ENCODE measurements around the gene TBC1D22A.

Gene TBC1D22A

GRCh38 chr22:46902436-46902835, 140.0 kb downstream of the TBC1D22A start:
- intact Hi-C loops (cut with DNase I) = no loop called here

GRCh38 chr22:46902998-46903916, 140.8 kb downstream of the TBC1D22A start:
- peak in 3 of 42 donors; percentile 10 to 35 (median 18) for DNase-seq
- intact Hi-C loops (cut with DNase I) = no loop called here

More at GRCh38 chr22:46902436-46902835, 140.0 kb downstream of the TBC1D22A start:
- DNase-seq = peak in 3 of 42 donors; percentile 6 to 37 (median 10)

- intact Hi-C loops (cut with DNase I) = no loop called here
- peak in 2 of 42 donors; percentile 3 to 21 for DNase-seq
Measured at GRCh38 chr22:46905415-46905814, 143.0 kb downstream of the TBC1D22A start.

- intact Hi-C loops (cut with DNase I) = no loop called here
- DNase-seq = peak in 1 of 42 donors; percentile 5
Measured at GRCh38 chr22:46905834-46906233, 143.4 kb downstream of the TBC1D22A start.

GRCh38 chr22:46906326-46907045, 144.0 kb downstream of the TBC1D22A start:
- intact Hi-C loops (cut with DNase I) = no loop called here

GRCh38 chr22:46907241-46908215, 145.1 kb downstream of the TBC1D22A start:
- DNase-seq = no peak
- intact Hi-C loops (cut with DNase I) = no loop called here

More at GRCh38 chr22:46906326-46907045, 144.0 kb downstream of the TBC1D22A start:
- DNase-seq = no peak

GRCh38 chr22:46908641-46909107, 146.2 kb downstream of the TBC1D22A start:
- DNase-seq = peak in 2 of 42 donors; percentile 1 to 18
- intact Hi-C loops (cut with DNase I) = no loop called here

GRCh38 chr22:46909237-46910030, 147.0 kb downstream of the TBC1D22A start:
- intact Hi-C loops (cut with DNase I) = no loop called here

GRCh38 chr22:46910624-46911023, 148.2 kb downstream of the TBC1D22A start:
- DNase-seq = no peak
- intact Hi-C loops (cut with DNase I) = no loop called here

More at GRCh38 chr22:46909237-46910030, 147.0 kb downstream of the TBC1D22A start:
- peak in 1 of 42 donors; percentile 20 for DNase-seq

GRCh38 chr22:46911346-46911745, 148.9 kb downstream of the TBC1D22A start:
- DNase-seq = no peak
- intact Hi-C loops (cut with DNase I) = no loop called here

GRCh38 chr22:46913351-46913750, 150.9 kb downstream of the TBC1D22A start:
- intact Hi-C loops (cut with DNase I) = no loop called here
- DNase-seq = peak in 2 of 42 donors; percentile 3 to 12

GRCh38 chr22:46914481-46914880, 152.0 kb downstream of the TBC1D22A start:
- intact Hi-C loops (cut with DNase I) = no loop called here
- DNase-seq = peak in 2 of 42 donors; percentile 4 to 27

GRCh38 chr22:46914916-46915894, 152.8 kb downstream of the TBC1D22A start:
- intact Hi-C loops (cut with DNase I) = no loop called here
- DNase-seq = peak in 7 of 42 donors; percentile 9 to 41 (median 24)

- DNase-seq = peak in 3 of 42 donors; percentile 3 to 21 (median 8)
- intact Hi-C loops (cut with DNase I) = no loop called here
Measured at GRCh38 chr22:46915950-46916730, 153.7 kb downstream of the TBC1D22A start.

- intact Hi-C loops (cut with DNase I) = no loop called here
Measured at GRCh38 chr22:46916886-46917770, 154.7 kb downstream of the TBC1D22A start.

More at GRCh38 chr22:46916886-46917770, 154.7 kb downstream of the TBC1D22A start:
- peak in 3 of 42 donors; percentile 4 to 35 (median 14) for DNase-seq

Measured in head of caudate nucleus (tissue), 42 donors.